GM12873 (cell line): Measurements from ENCODE around the gene NTNG2.

Experiments
- CTCF ChIP-seq: IDR thresholded peaks from 2 replicates; pipeline ENCODE4 v1.5.1; 2012; ENCODE audit warnings: low read depth, mild to moderate bottlenecking, moderate library complexity, low read length, control low read depth; ENCODE audit not compliant: insufficient read depth; ENCODE audit errors: missing control alignments

Gene NTNG2

GRCh38 chr9:132233138-132233537, 71.3 kb downstream of the NTNG2 start:
- no peak for TF ChIP-seq CTCF

- no peak for TF ChIP-seq CTCF
Observed at GRCh38 chr9:132234535-132234934, 72.7 kb downstream of the NTNG2 start.

GRCh38 chr9:132235125-132235524, 73.3 kb downstream of the NTNG2 start:
- no peak for TF ChIP-seq CTCF

GRCh38 chr9:132235894-132236661, 74.2 kb downstream of the NTNG2 start:
- peak; percentile 97 for TF ChIP-seq CTCF

- no peak for TF ChIP-seq CTCF
Observed at GRCh38 chr9:132236662-132237311, 74.9 kb downstream of the NTNG2 start.

GRCh38 chr9:132237481-132237880, 75.6 kb downstream of the NTNG2 start:
- TF ChIP-seq CTCF, result no peak

- TF ChIP-seq CTCF, result no peak
Observed at GRCh38 chr9:132238026-132238972, 76.4 kb downstream of the NTNG2 start.
